Measurements from ENCODE around the gene EVL. TPM values are rescaled to one million over a fixed set of nuclear protein-coding genes. Genes with fewer than 3 reads are reported as not detected.

Gene EVL
- total RNA-seq, 3 donors from 2014 or later, result 32.0 to 42.8 (median 36.0) TPM

DNA sequence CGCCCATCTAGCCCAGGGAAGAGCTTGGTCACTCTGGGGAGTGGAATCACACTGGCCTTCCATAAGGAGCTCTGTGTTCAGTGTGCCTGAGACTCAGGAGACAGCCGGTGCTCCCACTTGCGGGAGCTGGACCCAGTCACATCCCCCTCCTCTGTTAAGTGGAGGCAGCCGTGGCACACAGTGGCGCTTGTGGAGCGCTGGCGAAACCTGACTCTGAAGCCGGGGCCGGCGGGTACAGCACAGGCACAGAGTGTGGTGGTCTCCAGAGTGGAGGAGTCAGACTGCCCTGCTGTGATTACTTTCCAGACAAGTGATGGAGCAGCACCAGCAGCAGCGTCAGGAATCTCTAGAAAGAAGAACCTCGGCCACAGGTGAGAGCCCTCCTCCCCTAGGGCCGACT lies 61.2 kb downstream of the EVL start:
- intact Hi-C loops (cut with DNase I, micrococcal nuclease), result no loop called here
- ATAC-seq, result no peak
- H3K36me3 ChIP-seq (ENCODE audit: low read depth), result no peaks in the 10 kb centered on the region

DNA sequence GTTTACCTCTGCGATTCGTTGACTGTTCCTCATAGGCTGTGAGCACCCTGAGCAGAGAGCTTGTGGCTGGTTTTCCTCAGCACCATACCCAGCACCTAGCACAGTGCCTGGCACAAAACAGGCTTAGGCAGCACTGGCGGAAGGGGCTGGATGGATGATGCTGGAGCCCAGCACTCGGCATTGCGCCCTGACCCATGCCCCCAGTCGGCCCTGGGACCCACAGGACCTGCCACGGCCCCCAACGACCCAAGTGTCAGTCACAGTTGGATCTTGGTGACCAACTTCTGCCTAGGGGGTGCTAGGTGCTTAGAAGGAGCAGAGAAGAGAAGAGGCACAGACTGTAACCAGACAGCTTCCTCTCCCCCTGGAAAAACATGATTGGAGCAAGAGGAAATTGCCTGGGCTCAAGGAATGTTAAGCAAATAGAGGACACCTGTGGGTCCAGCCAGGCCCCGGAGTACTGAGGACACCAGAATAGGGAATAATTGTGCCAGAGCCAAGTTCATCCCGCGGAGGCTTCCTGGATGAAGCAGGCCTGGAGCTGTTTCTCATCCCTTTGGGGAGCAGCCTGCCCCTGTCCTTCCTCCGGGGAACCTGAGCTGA lies 62.7 kb downstream of the EVL start:
- intact Hi-C loops (cut with DNase I, micrococcal nuclease), result no loop called here
- no peaks in the 10 kb centered on the region for H3K9me3 ChIP-seq
- no peaks in the 10 kb centered on the region for H3K36me3 ChIP-seq (ENCODE audit: low read depth)
- TF ChIP-seq, protein P1, sequence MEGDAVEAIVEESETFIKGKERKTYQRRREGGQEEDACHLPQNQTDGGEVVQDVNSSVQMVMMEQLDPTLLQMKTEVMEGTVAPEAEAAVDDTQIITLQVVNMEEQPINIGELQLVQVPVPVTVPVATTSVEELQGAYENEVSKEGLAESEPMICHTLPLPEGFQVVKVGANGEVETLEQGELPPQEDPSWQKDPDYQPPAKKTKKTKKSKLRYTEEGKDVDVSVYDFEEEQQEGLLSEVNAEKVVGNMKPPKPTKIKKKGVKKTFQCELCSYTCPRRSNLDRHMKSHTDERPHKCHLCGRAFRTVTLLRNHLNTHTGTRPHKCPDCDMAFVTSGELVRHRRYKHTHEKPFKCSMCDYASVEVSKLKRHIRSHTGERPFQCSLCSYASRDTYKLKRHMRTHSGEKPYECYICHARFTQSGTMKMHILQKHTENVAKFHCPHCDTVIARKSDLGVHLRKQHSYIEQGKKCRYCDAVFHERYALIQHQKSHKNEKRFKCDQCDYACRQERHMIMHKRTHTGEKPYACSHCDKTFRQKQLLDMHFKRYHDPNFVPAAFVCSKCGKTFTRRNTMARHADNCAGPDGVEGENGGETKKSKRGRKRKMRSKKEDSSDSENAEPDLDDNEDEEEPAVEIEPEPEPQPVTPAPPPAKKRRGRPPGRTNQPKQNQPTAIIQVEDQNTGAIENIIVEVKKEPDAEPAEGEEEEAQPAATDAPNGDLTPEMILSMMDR (IDR thresholded peaks at IDR 0.05), result no peak
- DNase-seq (no peak), ATAC-seq (no peak)
- peaks cover 6% of the 10 kb centered on the region for H3K4me1 ChIP-seq (ENCODE audit: low read depth)
- no peak overlapping the region for H3K4me3 ChIP-seq

More for the DNA sequence above, 61.2 kb downstream of the EVL start:
- TF ChIP-seq, protein P1 (IDR thresholded peaks at IDR 0.05), result no peak
- H3K9me3 ChIP-seq, result no peaks in the 10 kb centered on the region
- H3K4me3 ChIP-seq, result no peak overlapping the region
- no peak for DNase-seq
- H3K4me1 ChIP-seq (ENCODE audit: low read depth), result peaks cover 6% of the 10 kb centered on the region

DNA sequence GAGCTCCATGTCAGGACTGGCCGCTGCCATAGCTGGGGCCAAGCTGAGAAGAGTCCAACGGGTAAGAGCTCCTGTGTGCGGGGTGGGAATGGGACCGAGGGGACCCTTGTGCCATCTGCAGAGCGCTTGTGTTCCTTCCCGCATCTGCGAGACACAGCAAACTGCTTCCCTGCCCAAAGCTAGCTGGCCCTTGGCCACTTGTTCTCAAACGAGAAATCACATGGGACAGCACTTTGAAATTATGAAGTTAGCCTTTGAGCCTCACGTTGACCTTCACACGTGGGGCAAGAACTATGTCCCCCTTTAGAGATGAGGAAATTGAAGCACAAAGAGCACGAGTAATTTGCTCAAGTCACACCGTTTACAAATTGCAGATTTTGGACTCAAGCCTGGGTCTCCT lies 63.5 kb downstream of the EVL start:
- Histone ChIP-seq H3K4me1 (ENCODE audit: low read depth) (peaks cover 6% of the 10 kb centered on the region), H3K36me3 (ENCODE audit: low read depth) (no peaks in the 10 kb centered on the region), H3K4me3 (no peak overlapping the region), H3K9me3 (no peaks in the 10 kb centered on the region)
- intact Hi-C loops (cut with DNase I, micrococcal nuclease), result no loop called here
- no peak for DNase-seq
- TF ChIP-seq, protein P1 (IDR thresholded peaks at IDR 0.05), result no peak
- ATAC-seq, result no peak

DNA sequence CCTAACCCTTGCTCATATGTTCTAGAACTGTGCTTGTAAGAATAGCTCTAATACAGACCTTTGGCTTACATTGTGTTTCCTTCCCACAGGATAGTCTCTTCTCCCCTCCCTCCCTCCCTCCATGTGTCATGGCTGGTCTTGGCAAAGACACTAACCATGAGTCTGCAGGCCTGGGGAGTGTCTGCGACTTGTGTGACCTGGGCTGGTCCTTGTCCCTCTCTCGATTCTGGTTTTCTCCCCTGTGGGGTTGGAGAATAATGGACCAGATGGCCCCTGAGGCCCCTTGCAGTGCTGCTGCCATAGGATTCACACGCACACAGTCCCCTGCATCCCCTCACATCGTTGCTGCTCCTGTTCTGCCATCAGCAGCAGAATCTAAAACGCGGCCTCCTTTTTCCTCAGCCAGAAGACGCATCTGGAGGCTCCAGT lies 64.0 kb downstream of the EVL start:
- TF ChIP-seq, protein P1 (IDR thresholded peaks at IDR 0.05), result no peak
- Histone ChIP-seq H3K9me3 (no peaks in the 10 kb centered on the region), H3K4me1 (ENCODE audit: low read depth) (peaks cover 6% of the 10 kb centered on the region), H3K4me3 (no peak overlapping the region), H3K36me3 (ENCODE audit: low read depth) (no peaks in the 10 kb centered on the region)
- intact Hi-C loops (cut with DNase I, micrococcal nuclease), result no loop called here
- ATAC-seq, result no peak
- DNase-seq, result no peak

DNA sequence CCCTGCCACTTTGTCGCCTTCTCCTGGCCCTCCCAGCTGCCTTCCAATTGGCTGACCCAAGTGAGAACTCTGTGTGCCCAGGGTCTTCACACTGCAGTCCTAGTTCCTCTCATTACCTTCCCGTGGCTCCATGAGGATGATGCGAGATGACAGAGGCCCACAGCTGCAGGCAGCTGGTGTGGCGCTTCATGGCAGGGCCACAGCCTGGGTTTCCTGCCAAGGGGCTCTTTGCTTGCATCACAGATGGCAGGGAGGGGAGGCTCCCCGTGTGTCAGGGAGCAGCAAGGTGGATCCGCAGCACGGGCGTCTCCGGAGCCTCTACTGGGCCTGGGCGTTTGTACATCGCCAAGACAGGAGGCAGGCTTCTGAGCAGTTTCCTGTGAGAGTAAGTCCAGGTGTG lies 65.3 kb downstream of the EVL start:
- Histone ChIP-seq H3K36me3 (ENCODE audit: low read depth) (peaks cover 3% of the 10 kb centered on the region), H3K9me3 (no peaks in the 10 kb centered on the region), H3K4me1 (ENCODE audit: low read depth) (peaks cover 13% of the 10 kb centered on the region), H3K4me3 (no peak overlapping the region)
- peak in 1 of 3 donors; percentile 36 for DNase-seq
- ATAC-seq, result peak; percentile 7
- TF ChIP-seq, protein P1 (IDR thresholded peaks at IDR 0.05), result no peak
- intact Hi-C loops (cut with DNase I, micrococcal nuclease), result no loop called here

DNA sequence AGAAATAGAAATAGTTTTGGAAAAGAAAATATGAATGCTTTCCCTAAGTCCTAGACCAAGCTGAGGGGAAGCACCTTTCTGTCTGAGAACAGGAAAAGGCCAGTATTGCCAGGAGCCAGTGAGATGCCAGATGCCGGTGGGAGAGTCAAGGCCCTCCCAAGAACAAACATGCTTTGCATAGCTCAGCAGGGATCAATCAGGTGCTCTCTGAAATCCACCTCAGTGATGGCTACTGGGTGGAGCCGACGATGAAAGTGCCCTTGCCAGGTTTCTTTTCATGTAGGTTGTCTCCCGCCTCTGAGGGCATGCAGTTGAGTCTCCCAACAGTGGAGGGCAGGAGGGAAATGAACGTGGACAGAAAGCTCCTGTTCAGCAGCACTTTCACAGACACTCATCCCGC lies 66.0 kb downstream of the EVL start:
- DNase-seq, result peak in 2 of 3 donors; percentile 57 to 58
- Histone ChIP-seq H3K4me3 (no peak overlapping the region), H3K36me3 (ENCODE audit: low read depth) (peaks cover 3% of the 10 kb centered on the region), H3K4me1 (ENCODE audit: low read depth) (peaks cover 13% of the 10 kb centered on the region), H3K9me3 (no peaks in the 10 kb centered on the region)
- ATAC-seq, result peak; percentile 83
- TF ChIP-seq, protein P1 (IDR thresholded peaks at IDR 0.05), result no peak
- intact Hi-C loops (cut with DNase I, micrococcal nuclease), result no loop called here
